ENCODE results near the gene NHERF2. TPM values are rescaled to one million over a fixed set of nuclear protein-coding genes. Genes with fewer than 3 reads are reported as not detected.

The NHERF2 gene
- total RNA-seq, 5 donors from 2014 or later (not counting 1 experiment from before 2014, with no cell fraction given), result 2.9 to 6.8 (median 5.8) TPM

DNA sequence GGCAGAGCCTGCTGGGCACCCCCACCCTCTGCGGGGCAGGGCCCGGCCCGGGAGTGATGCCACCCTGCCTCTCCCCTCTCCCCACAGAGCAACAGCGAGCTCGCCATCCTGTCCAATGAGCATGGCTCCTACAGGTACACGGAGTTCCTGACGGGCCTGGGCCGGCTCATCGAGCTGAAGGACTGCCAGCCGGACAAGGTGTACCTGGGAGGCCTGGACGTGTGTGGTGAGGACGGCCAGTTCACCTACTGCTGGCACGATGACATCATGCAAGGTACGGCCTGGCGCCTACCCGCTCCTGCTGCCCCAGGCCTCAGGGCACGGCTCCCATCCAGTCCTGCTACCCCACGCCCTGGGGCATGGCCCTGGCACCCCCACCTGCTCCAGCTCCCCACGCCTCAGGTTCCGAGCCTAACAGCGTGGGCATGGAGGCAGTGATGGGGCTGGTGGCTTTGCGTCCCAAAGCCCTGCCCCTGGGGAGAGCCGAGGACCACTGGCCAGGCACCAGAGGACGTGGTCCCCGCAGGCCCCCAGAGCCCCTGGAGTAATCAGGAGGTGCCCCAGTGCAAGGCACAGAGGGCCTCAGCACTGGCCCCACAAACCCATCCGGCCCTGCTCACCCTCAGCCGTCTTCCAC, 59.5 kb downstream of the NHERF2 start:
- Mint-ChIP-seq H3K9me3 (no peaks in the 10 kb centered on the region), H3K4me1 (no peaks in the 10 kb centered on the region), H3K36me3 (peaks cover 14% of the 10 kb centered on the region), H3K27me3 (no peaks in the 10 kb centered on the region), H3K4me3 (no peak overlapping the region), H3K27ac (no peak overlapping the region)
- Histone ChIP-seq H3K27me3 (replicated peaks in 1 of 2; ENCODE audit: control insufficient read depth in 2 of 2, extremely low read depth in 1 of 2, insufficient read depth in 2 of 2, low read length in 1 of 2) (no peaks in the 10 kb centered on the region), H3K9me3 (no peaks in the 10 kb centered on the region), H3K36me3 (ENCODE audit: control insufficient read depth in 2 of 2, extremely low read depth in 1 of 2, insufficient read depth in 1 of 2, low read length in 1 of 2) (peaks cover 38 to 72% of the 10 kb centered on the region in 2 donors), H3K27ac (ENCODE audit: low read length) (no peak overlapping the region), H3K4me3 (ENCODE audit: control insufficient read depth in 1 of 2, extremely low read depth in 1 of 2, low read length in 1 of 2) (no peak overlapping the region), H3K4me1 (ENCODE audit: control insufficient read depth in 1 of 2, extremely low read depth in 1 of 2, insufficient read depth in 2 of 2, low read length in 2 of 2) (no peaks in the 10 kb centered on the region)
- ChIA-PET CTCF (interaction anchor here in 1 of 2 donors (0.6 kb wide), 1 partner anchor 23 kb away, joined by 3 read pairs; no protein-coding TSS in a partner anchor), POLR2A (no interaction called here)
- 97% methylated on average over 23 of the region's 27 CpGs for WGBS (ENCODE audit: insufficient coverage)
- DNase-seq (no peak), ATAC-seq (replicated peaks in 1 of 4) (no peak)

DNA sequence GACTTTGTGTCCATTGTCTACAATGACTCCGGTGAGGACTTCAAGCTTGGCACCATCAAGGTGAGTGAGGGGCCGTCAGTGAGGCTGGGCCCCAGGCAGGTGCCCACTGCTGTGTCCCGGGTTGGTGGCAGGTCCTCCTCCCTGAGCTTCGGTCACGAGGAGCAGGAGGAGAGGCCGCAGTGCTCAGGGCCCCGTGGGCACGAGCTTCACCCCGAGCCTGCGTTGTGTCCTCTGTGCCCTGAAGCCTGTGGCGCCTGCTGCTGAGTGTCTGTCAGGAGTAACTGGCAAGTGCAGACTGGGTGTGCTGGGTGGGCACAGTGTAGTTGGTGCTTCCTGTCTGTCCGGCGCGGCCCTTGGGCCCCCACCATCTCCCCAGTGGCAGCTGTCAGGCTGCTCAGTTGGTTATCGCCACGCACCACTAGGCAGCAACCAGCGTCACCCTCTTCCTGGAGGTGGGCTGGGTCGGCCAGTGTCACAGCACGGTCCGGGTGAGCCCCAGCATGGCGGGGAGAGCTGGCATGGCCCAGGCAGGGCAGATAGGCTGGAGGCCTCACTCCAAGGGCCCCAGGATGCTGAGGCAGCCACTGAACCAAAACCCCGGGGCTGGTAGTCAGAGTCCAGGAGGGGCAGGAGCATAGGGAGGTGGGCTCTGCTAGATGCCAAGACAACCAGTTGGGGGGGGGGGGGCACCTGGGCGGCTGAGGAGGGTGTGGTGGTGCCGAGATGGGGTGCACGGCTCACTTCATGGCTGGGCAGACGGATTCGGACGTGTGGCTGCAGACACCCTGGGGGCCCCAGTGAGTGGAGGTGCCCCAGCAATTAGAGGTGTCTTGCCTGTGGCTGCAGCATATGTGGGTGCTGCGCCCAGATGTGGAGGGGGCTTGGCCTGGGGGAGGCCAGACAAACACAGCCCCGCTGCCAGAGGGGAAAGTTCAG, 60.4 kb downstream of the NHERF2 start:
- ATAC-seq (replicated peaks in 1 of 4), result no peak

DNA sequence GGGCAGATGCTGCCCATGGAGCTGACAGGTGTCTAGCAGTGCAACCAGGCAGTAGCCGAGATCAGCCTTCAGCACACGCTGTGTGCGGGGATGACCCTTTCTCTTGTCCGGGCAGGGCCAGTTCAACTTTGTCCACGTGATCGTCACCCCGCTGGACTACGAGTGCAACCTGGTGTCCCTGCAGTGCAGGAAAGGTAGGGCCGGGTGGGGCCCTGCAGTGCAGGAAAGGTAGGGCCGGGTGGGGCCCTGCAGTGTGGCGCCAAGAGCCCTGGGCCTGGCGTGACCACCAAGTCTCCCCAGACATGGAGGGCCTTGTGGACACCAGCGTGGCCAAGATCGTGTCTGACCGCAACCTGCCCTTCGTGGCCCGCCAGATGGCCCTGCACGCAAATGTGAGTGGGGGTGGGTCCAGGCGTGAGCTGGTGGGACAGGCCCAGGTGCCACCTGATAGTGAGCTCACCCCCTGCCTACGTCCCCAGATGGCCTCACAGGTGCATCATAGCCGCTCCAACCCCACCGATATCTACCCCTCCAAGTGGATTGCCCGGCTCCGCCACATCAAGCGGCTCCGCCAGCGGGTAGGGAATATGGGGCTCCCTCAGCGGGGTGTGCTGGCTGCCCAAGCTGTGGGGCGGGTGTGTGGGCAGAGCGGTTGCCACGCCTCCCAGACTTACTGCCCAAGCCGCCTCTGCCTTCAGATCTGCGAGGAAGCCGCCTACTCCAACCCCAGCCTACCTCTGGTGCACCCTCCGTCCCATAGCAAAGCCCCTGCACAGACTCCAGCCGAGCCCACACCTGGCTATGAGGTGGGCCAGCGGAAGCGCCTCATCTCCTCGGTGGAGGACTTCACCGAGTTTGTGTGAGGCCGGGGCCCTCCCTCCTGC, 61.3 kb downstream of the NHERF2 start:
- Mint-ChIP-seq H3K27me3 (no peaks in the 10 kb centered on the region), H3K36me3 (peaks cover 13% of the 10 kb centered on the region), H3K4me3 (no peak overlapping the region), H3K27ac (no peak overlapping the region), H3K9me3 (no peaks in the 10 kb centered on the region), H3K4me1 (no peaks in the 10 kb centered on the region)
- Histone ChIP-seq H3K4me3 (ENCODE audit: control insufficient read depth in 1 of 2, extremely low read depth in 1 of 2, low read length in 1 of 2) (no peak overlapping the region), H3K4me1 (ENCODE audit: control insufficient read depth in 1 of 2, extremely low read depth in 1 of 2, insufficient read depth in 2 of 2, low read length in 2 of 2) (no peaks in the 10 kb centered on the region), H3K9me3 (no peaks in the 10 kb centered on the region), H3K27me3 (replicated peaks in 1 of 2; ENCODE audit: control insufficient read depth in 2 of 2, extremely low read depth in 1 of 2, insufficient read depth in 2 of 2, low read length in 1 of 2) (no peaks in the 10 kb centered on the region), H3K27ac (ENCODE audit: low read length) (no peak overlapping the region), H3K36me3 (ENCODE audit: control insufficient read depth in 2 of 2, extremely low read depth in 1 of 2, insufficient read depth in 1 of 2, low read length in 1 of 2) (peaks cover 24 to 63% of the 10 kb centered on the region in 2 donors)
- ATAC-seq (replicated peaks in 1 of 4) (no peak), DNase-seq (no peak)
- 87% methylated on average over 33 of the region's 41 CpGs for WGBS (ENCODE audit: insufficient coverage)
- ChIA-PET CTCF (interaction anchor here in 1 of 2 donors (0.5 kb wide), 1 partner anchor 29 kb away, joined by 11 read pairs; no protein-coding TSS in a partner anchor), POLR2A (no interaction called here)

More for the DNA sequence above, 60.4 kb downstream of the NHERF2 start:
- ChIA-PET POLR2A (no interaction called here), CTCF (no interaction called here)
- H3K27ac Mint-ChIP-seq, result no peak overlapping the region
- H3K36me3 Mint-ChIP-seq, result peaks cover 14% of the 10 kb centered on the region
- Histone ChIP-seq H3K27ac (ENCODE audit: low read length) (no peak overlapping the region), H3K4me3 (ENCODE audit: control insufficient read depth in 1 of 2, extremely low read depth in 1 of 2, low read length in 1 of 2) (no peak overlapping the region), H3K27me3 (replicated peaks in 1 of 2; ENCODE audit: control insufficient read depth in 2 of 2, extremely low read depth in 1 of 2, insufficient read depth in 2 of 2, low read length in 1 of 2) (no peaks in the 10 kb centered on the region), H3K9me3 (no peaks in the 10 kb centered on the region), H3K4me1 (ENCODE audit: control insufficient read depth in 1 of 2, extremely low read depth in 1 of 2, insufficient read depth in 2 of 2, low read length in 2 of 2) (no peaks in the 10 kb centered on the region), H3K36me3 (ENCODE audit: control insufficient read depth in 2 of 2, extremely low read depth in 1 of 2, insufficient read depth in 1 of 2, low read length in 1 of 2) (peaks cover 31 to 64% of the 10 kb centered on the region in 2 donors)
- WGBS (ENCODE audit: insufficient coverage), result 95% methylated on average over 23 of the region's 30 CpGs
- H3K9me3 Mint-ChIP-seq, result no peaks in the 10 kb centered on the region
- H3K4me3 Mint-ChIP-seq, result no peak overlapping the region
- no peaks in the 10 kb centered on the region for H3K27me3 Mint-ChIP-seq
- no peaks in the 10 kb centered on the region for H3K4me1 Mint-ChIP-seq
- DNase-seq, result no peak

Other genes starting within 250 kb of the NHERF2 start
- 100 to 1,000 TPM in 3 of 5 donors, 10 to 100 TPM in 2; 67.3 to 162 (median 139) TPM for gene SPSB3, start 244.3 kb upstream of the NHERF2 start, total RNA-seq
- 10 to 100 TPM; 41.2 to 77.0 (median 74.3) TPM for gene NUBP2, start 243.9 kb upstream of the NHERF2 start, total RNA-seq
- 1 to 10 TPM in 2 of 5 donors, under 1 TPM in 3; 0.50 to 1.9 (median 0.88) TPM for gene IGFALS, start 233.2 kb upstream of the NHERF2 start, total RNA-seq
- 100 to 1,000 TPM in 1 of 5 donors, 10 to 100 TPM in 4; 37.6 to 102 (median 70.7) TPM for gene HAGH, start 200.1 kb upstream of the NHERF2 start, total RNA-seq
- 10 to 100 TPM in 3 of 5 donors, 1 to 10 TPM in 2; 6.2 to 15.3 (median 11.2) TPM for gene FAHD1, start 199.7 kb upstream of the NHERF2 start, total RNA-seq
- gene MEIOB, start 154.7 kb upstream of the NHERF2 start, total RNA-seq, result under 1 TPM in 1 of 5 donors, not detected in 4; 0.26 TPM
- gene HS3ST6, start 108.5 kb upstream of the NHERF2 start, total RNA-seq, result not detected
- 10 to 100 TPM in 2 of 5 donors, 1 to 10 TPM in 3; 5.6 to 11.9 (median 9.6) TPM for gene MSRB1, start 83.7 kb upstream of the NHERF2 start, total RNA-seq
- gene RPL3L, start 72.2 kb upstream of the NHERF2 start, total RNA-seq, result not detected
- gene NDUFB10, start 67.4 kb upstream of the NHERF2 start, total RNA-seq, result 10 to 100 TPM; 46.3 to 96.5 (median 84.4) TPM
- gene RPS2, start 62.1 kb upstream of the NHERF2 start, total RNA-seq, result 1,000 to 10,000 TPM; 3,208 to 3,662 (median 3,410) TPM
- under 1 TPM in 3 of 5 donors, not detected in 2; 0.38 to 0.66 (median 0.44) TPM for gene RNF151, start 60.0 kb upstream of the NHERF2 start, total RNA-seq
- 10 to 100 TPM; 21.1 to 45.6 (median 36.9) TPM for gene TBL3, start 54.8 kb upstream of the NHERF2 start, total RNA-seq
- gene NOXO1, start 45.4 kb upstream of the NHERF2 start, total RNA-seq, result 1 to 10 TPM in 2 of 5 donors, under 1 TPM in 2, not detected in 1; 0.78 to 2.2 (median 1.3) TPM
- 10 to 100 TPM; 16.1 to 31.9 (median 22.0) TPM for gene GFER, start 42.7 kb upstream of the NHERF2 start, total RNA-seq
- 1 to 10 TPM; 1.1 to 5.7 (median 1.7) TPM for gene SYNGR3, start 36.9 kb upstream of the NHERF2 start, total RNA-seq
- 10 to 100 TPM; 44.3 to 73.7 (median 68.8) TPM for gene ZNF598, start 17.1 kb upstream of the NHERF2 start, total RNA-seq
- under 1 TPM in 2 of 5 donors, not detected in 3; 0.43 to 0.44 TPM for gene NPW, start 7.1 kb upstream of the NHERF2 start, total RNA-seq
- gene NTHL1, start 20.9 kb downstream of the NHERF2 start, total RNA-seq, result 10 to 100 TPM in 3 of 5 donors, 1 to 10 TPM in 2; 5.8 to 24.1 (median 18.3) TPM
- gene TSC2, start 21.1 kb downstream of the NHERF2 start, total RNA-seq, result 100 to 1,000 TPM; 134 to 181 (median 161) TPM
- gene PKD1, start 109.0 kb downstream of the NHERF2 start, total RNA-seq, result 100 to 1,000 TPM in 4 of 5 donors, 10 to 100 TPM in 1; 99.4 to 152 (median 137) TPM
- under 1 TPM in 2 of 5 donors, not detected in 3; 0.19 to 0.66 TPM for gene RAB26, start 121.7 kb downstream of the NHERF2 start, total RNA-seq
- gene TRAF7, start 128.9 kb downstream of the NHERF2 start, total RNA-seq, result 10 to 100 TPM; 25.6 to 54.3 (median 43.9) TPM
- gene CASKIN1, start 169.7 kb downstream of the NHERF2 start, total RNA-seq, result under 1 TPM in 2 of 5 donors, not detected in 3; 0.06 to 0.47 TPM
- 10 to 100 TPM; 26.2 to 32.5 (median 30.2) TPM for gene MLST8, start 178.6 kb downstream of the NHERF2 start, total RNA-seq
- 10 to 100 TPM in 3 of 5 donors, 1 to 10 TPM in 2; 6.7 to 27.7 (median 20.4) TPM for gene BRICD5, start 184.0 kb downstream of the NHERF2 start, total RNA-seq
- 10 to 100 TPM; 12.7 to 23.1 (median 20.4) TPM for gene PGP, start 187.9 kb downstream of the NHERF2 start, total RNA-seq
- 10 to 100 TPM; 32.8 to 52.0 (median 47.0) TPM for gene E4F1, start 196.7 kb downstream of the NHERF2 start, total RNA-seq
- gene DNASE1L2, start 209.5 kb downstream of the NHERF2 start, total RNA-seq, result 1 to 10 TPM in 3 of 5 donors, under 1 TPM in 2; 0.63 to 3.3 (median 1.9) TPM
- gene ECI1, start 224.7 kb downstream of the NHERF2 start, total RNA-seq, result 10 to 100 TPM; 17.0 to 40.1 (median 37.7) TPM
- 100 to 1,000 TPM; 163 to 203 (median 181) TPM for gene RNPS1, start 241.2 kb downstream of the NHERF2 start, total RNA-seq